ENCODE measurements around the gene RSKR.
A peak's percentile ranks its signal among the peaks of the same experiment; 100 is the strongest.

- TF ChIP-seq CTCF (IDR thresholded peaks at IDR 0.05) = no peak
- peak; percentile 55 to 86 for TF ChIP-seq POLR2A (IDR thresholded peaks at IDR 0.05)
- peak in 2 of 3 donors; percentile 69 to 75 for TF ChIP-seq POLR2AphosphoS5 (IDR thresholded peaks at IDR 0.05)
Observed at GRCh38 chr17:28598799-28599310, 15.1 kb downstream of the RSKR start, which contains the start of gene SPAG5.
